ENCODE data around the gene GTPBP4. TPM values are rescaled to one million over a fixed set of nuclear protein-coding genes. Genes with fewer than 3 reads are reported as not detected.

The GTPBP4 gene
- total and polyA plus RNA-seq, 2 of the 13 experiments (the other 11 are each of a cell fraction or from before 2014, with no cell fraction given), result 24.1 to 85.5 TPM

DNA sequence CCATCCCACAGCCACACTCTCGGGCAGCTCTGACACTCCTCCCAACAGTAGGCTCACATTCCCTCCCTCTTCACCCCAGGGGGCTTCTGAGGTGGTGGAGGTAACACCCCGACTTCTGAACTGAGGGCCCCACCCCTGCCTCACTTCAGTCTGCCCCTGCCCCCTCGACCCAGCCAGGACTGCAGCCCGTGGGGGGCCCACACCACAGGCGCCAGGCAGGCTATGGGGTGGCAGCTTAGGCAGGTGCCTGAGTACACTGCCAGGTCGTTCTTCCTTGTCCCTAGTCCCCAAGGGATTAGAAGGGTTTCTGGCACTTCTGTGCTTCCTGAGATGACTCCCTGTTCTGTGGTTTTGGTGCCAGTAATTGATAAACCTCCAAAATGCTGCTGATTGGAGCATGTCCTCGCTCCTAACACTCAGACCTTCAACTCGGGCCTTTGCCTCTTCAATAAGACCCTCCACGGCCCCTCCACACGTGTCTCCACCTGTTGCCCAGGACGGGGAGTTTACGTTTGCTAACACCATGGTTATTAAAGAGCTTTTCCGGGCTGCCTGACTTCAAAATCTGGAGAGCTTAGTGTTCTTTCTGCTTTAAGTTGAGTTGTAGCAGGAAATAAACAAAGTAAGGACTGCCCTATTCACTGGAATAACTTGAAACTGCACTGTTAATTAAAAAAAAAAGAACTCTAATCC lies 33.0 kb upstream of the GTPBP4 start:
- ChIA-PET POLR2A (interaction anchor here (1.0 to 2.1 kb wide), 2 partner anchors 15 to 94 kb away, joined by 3 to 4 read pairs; partner anchors contain the start of gene IDI1), CTCF (ENCODE audit: low intra/inter-chr PET ratio, low total read pairs) (no interaction called here)
- H3K9me3 ChIP-seq (ENCODE audit: low read length), result no peaks in the 10 kb centered on the region
- DNase-seq (ENCODE audit: low spot score), result no peak
- WGBS (ENCODE audit: low lambda C conversion rate), result 6% methylated on average over 13 of the region's 13 CpGs
- peaks cover 7% of the 10 kb centered on the region; the same call in 1 of the 2 replicates for H3K4me1 ChIP-seq (ENCODE audit: insufficient read depth, low read length)
- H4K20me1 ChIP-seq (ENCODE audit: insufficient read depth, low read length), result no peaks in the 10 kb centered on the region
- no peak overlapping the region for H3K4me3 ChIP-seq (replicated peaks in 1 of 3; ENCODE audit: insufficient read depth in 1 of 3, low read depth in 2 of 3, low read length in 3 of 3)
- in situ Hi-C loops (cut with HindIII; ENCODE audit: extremely low pct_ligation_motif_present, low pct_unique_long_range_greater_than_20kb) (no loop called here), intact Hi-C loops (cut with micrococcal nuclease; ENCODE audit: unreplicated experiment) (no loop called here)
- H3K36me3 ChIP-seq (replicated peaks in 1 of 2; ENCODE audit: control insufficient read depth in 1 of 2, insufficient read depth in 2 of 2, low read length in 2 of 2), result no peaks in the 10 kb centered on the region
- no peak overlapping the region for H2AFZ ChIP-seq (ENCODE audit: low read length)
- peaks cover 10 to 57% of the 10 kb centered on the region in 2 experiments for H3K27me3 ChIP-seq (ENCODE audit: control insufficient read depth in 1 of 2, insufficient read depth in 2 of 2, low read length in 2 of 2)
- no peak for FAIRE-seq
- peak overlapping the region; percentile 3; the same call in 1 of the 2 replicates for H3K4me2 ChIP-seq (ENCODE audit: low read depth, low read length)
- no peak overlapping the region for H3K27ac ChIP-seq (ENCODE audit: extremely low read length, insufficient read depth, low read length)
- TF ChIP-seq CHCHD3 (CRISPR knock-in tag; IDR thresholded peaks at IDR 0.05), result no peak
- TF ChIP-seq ZSCAN25 (CRISPR knock-in tag; IDR thresholded peaks at IDR 0.05), result 0 out of 2 replicates have a peak, but pooled peaks have one; percentile 15
- TF ChIP-seq ZNF34 (CRISPR knock-in tag; IDR thresholded peaks at IDR 0.05; ENCODE audit: borderline replicate concordance), result no peak
- no peak overlapping the region for H3K9ac ChIP-seq (ENCODE audit: insufficient read depth, low read depth, low read length)
- ATAC-seq, result peak; percentile 30
- H3K79me2 ChIP-seq (ENCODE audit: insufficient read depth, low read length), result no peaks in the 10 kb centered on the region
- no TSS peak for BruUV-seq (replicated peaks)

DNA sequence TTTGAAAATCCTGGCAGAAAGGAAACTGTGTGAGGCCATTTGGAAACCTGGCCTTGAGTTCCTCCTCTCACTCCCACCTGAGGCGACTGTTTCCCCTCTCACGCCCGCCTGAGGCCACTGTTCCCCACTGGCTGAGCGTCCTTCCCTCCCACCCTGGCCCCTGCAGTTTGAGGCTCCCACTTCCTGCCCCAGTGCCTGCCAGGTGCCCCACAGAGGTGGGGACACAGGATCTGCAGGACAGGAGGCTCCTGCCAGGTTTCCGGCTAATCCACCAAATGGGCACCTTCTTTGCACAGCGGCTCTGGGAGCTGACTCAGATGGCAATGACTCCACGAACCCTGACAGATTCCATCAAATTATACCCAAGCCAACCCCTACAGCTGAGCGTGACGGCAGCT lies 32.4 kb upstream of the GTPBP4 start:
- no TSS peak for BruUV-seq (replicated peaks)
- no peak for DNase-seq (ENCODE audit: low spot score)
- Histone ChIP-seq H3K4me1 (ENCODE audit: insufficient read depth, low read length) (peaks cover 7% of the 10 kb centered on the region; the same call in 1 of the 2 replicates), H3K9ac (ENCODE audit: insufficient read depth, low read depth, low read length) (no peak overlapping the region), H3K27me3 (ENCODE audit: control insufficient read depth in 1 of 2, insufficient read depth in 2 of 2, low read length in 2 of 2) (peaks cover 11 to 54% of the 10 kb centered on the region in 2 experiments), H3K36me3 (replicated peaks in 1 of 2; ENCODE audit: control insufficient read depth in 1 of 2, insufficient read depth in 2 of 2, low read length in 2 of 2) (no peaks in the 10 kb centered on the region), H3K4me3 (replicated peaks in 1 of 3; ENCODE audit: insufficient read depth in 1 of 3, low read depth in 2 of 3, low read length in 3 of 3) (no peak overlapping the region), H2AFZ (ENCODE audit: low read length) (no peak overlapping the region), H3K4me2 (ENCODE audit: low read depth, low read length) (0 out of 2 replicates have a peak overlapping the region, but pooled peaks have one; percentile 3), H3K27ac (ENCODE audit: extremely low read length, insufficient read depth, low read length) (no peak overlapping the region), H3K9me3 (ENCODE audit: low read length) (no peaks in the 10 kb centered on the region), H4K20me1 (ENCODE audit: insufficient read depth, low read length) (no peaks in the 10 kb centered on the region), H3K79me2 (ENCODE audit: insufficient read depth, low read length) (no peaks in the 10 kb centered on the region)
- in situ Hi-C loops (cut with HindIII; ENCODE audit: extremely low pct_ligation_motif_present, low pct_unique_long_range_greater_than_20kb) (no loop called here), intact Hi-C loops (cut with micrococcal nuclease; ENCODE audit: unreplicated experiment) (no loop called here)
- TF ChIP-seq ZSCAN25 (CRISPR knock-in tag; IDR thresholded peaks at IDR 0.05) (0 out of 2 replicates have a peak, but pooled peaks have one; percentile 43), PAWR (CRISPR knock-in tag; IDR thresholded peaks at IDR 0.05; ENCODE audit: borderline replicate concordance) (no peak), STAG1 (CRISPR knock-in tag; IDR thresholded peaks at IDR 0.05) (peak; percentile 37), RAD21 (CRISPR knock-in tag; IDR thresholded peaks at IDR 0.05) (peak; percentile 40; the same call in 1 of the 2 replicates)
- TF ChIP-seq, protein P1, sequence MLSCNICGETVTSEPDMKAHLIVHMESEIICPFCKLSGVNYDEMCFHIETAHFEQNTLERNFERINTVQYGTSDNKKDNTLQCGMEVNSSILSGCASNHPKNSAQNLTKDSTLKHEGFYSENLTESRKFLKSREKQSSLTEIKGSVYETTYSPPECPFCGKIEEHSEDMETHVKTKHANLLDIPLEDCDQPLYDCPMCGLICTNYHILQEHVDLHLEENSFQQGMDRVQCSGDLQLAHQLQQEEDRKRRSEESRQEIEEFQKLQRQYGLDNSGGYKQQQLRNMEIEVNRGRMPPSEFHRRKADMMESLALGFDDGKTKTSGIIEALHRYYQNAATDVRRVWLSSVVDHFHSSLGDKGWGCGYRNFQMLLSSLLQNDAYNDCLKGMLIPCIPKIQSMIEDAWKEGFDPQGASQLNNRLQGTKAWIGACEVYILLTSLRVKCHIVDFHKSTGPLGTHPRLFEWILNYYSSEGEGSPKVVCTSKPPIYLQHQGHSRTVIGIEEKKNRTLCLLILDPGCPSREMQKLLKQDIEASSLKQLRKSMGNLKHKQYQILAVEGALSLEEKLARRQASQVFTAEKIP (CRISPR knock-in tag; IDR thresholded peaks at IDR 0.05; ENCODE audit: borderline replicate concordance), result no peak
- TF ChIP-seq, protein P2, sequence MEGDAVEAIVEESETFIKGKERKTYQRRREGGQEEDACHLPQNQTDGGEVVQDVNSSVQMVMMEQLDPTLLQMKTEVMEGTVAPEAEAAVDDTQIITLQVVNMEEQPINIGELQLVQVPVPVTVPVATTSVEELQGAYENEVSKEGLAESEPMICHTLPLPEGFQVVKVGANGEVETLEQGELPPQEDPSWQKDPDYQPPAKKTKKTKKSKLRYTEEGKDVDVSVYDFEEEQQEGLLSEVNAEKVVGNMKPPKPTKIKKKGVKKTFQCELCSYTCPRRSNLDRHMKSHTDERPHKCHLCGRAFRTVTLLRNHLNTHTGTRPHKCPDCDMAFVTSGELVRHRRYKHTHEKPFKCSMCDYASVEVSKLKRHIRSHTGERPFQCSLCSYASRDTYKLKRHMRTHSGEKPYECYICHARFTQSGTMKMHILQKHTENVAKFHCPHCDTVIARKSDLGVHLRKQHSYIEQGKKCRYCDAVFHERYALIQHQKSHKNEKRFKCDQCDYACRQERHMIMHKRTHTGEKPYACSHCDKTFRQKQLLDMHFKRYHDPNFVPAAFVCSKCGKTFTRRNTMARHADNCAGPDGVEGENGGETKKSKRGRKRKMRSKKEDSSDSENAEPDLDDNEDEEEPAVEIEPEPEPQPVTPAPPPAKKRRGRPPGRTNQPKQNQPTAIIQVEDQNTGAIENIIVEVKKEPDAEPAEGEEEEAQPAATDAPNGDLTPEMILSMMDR (CRISPR knock-in tag; IDR thresholded peaks at IDR 0.05), result peak; percentile 70
- 46% methylated on average over 7 of the region's 9 CpGs for WGBS (ENCODE audit: low lambda C conversion rate)
- no peak for FAIRE-seq
- CTCF ChIA-PET (ENCODE audit: low intra/inter-chr PET ratio, low total read pairs), result no interaction called here
- ATAC-seq, result peak; percentile 86
- POLR2A ChIA-PET, result interaction anchor here (1.0 to 2.1 kb wide), 2 partner anchors 15 to 93 kb away, joined by 3 to 4 read pairs; partner anchors contain the start of gene IDI1

All from HepG2 (cell line).